SK-N-MC (cell line): Measurements from ENCODE around the gene MRPL41.

Experiments used
- EZH2 ChIP-seq: fragments of 200-600 bp; sonication (generic); IDR thresholded peaks from one replicate; pipeline ENCODE4 v1.6.1; 2017; ENCODE audit warnings: antibody characterized with exemption
- POLR2AphosphoS5 ChIP-seq: IDR thresholded peaks from 2 replicates; pipeline ENCODE4 v1.6.1; 2012; ENCODE audit warnings: mild to moderate bottlenecking, low read depth, low read length, borderline replicate concordance

- TF ChIP-seq EZH2 = no peak
- no peak for TF ChIP-seq POLR2AphosphoS5
These were observed 3.8 kb upstream of the MRPL41 start for GRCh38 chr9:137547687-137548543.
